Inferior parietal cortex (tissue), 1 donor: ENCODE data around the gene AGAP1.

ENCODE experiments used
- DNase-seq: peaks from one replicate; pipeline ENCODE4 v3.0.0-alpha.2; 2016; ENCODE audit errors: extremely low spot score

The AGAP1 gene

GRCh38 chr2:235508371-235509160 lies 14.7 kb downstream of the AGAP1 start:
- DNase-seq = no peak

- DNase-seq = no peak
Measured at GRCh38 chr2:235510318-235510717, 16.5 kb downstream of the AGAP1 start.

- DNase-seq = no peak
Measured at GRCh38 chr2:235511187-235511661, 17.4 kb downstream of the AGAP1 start.

DNA sequence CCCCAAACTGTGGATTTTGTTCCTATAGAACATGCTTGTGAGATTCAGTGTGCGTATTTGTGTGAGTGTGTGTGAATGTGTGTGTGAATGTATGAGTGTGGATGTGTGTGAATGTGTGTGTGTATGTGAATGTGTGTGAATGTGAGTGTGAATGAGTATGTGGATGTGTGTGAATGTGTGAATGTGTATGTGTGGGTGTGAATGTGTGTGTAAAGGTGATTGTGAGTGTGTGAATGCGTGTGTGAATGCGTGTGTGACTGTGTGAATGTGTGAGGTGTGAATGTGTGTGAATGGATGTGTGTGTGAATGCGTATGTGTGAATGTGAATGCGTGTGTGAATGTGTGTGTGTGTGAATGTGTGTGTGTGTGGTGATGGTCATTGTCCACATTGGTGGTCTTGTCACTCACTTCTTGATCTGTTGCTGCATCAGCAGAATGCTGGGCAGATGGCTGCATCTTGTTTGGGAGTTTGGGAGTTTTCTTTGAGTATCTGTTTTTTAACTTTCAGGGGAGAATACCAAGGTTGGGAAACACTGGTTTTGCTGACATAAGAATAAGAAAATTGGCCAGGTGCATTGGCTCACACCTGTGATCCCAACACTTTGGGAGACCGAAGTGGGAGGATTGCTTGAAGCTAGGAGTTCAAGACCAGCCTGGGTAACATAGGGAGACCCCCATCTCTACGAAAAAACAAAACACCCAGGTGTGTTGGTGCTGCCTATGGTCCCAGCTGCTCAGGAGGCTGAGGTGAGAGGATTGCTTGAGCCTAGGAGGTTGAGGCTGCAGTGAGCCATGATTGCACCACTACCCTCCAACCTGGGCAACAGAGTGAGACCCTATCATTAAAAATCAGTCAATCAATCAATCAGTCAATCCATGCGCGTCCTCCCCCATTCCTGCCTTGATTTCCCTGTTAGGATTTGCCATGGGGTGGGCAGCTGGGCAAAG lies 18.2 kb downstream of the AGAP1 start:
- DNase-seq = no peak

DNA sequence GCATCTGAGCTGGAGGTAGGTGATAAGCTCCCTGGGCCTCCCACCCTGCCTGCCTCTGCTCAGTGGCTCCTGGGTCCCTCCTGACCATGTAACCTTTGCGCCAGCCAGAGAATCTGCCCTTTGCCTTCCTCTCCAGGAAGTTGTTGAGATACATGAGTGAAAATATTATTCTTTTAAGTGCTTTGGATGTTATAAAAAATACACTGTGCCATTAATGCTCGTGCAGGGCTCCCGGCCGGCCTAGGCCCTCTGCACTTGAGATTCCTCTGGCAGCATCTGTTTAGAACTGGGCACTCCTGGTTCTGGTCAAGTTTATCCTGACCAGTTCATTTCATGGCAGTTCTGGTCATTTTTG lies 18.8 kb downstream of the AGAP1 start:
- DNase-seq = no peak

- no peak for DNase-seq
Measured at GRCh38 chr2:235513984-235514626, 20.3 kb downstream of the AGAP1 start.

DNA sequence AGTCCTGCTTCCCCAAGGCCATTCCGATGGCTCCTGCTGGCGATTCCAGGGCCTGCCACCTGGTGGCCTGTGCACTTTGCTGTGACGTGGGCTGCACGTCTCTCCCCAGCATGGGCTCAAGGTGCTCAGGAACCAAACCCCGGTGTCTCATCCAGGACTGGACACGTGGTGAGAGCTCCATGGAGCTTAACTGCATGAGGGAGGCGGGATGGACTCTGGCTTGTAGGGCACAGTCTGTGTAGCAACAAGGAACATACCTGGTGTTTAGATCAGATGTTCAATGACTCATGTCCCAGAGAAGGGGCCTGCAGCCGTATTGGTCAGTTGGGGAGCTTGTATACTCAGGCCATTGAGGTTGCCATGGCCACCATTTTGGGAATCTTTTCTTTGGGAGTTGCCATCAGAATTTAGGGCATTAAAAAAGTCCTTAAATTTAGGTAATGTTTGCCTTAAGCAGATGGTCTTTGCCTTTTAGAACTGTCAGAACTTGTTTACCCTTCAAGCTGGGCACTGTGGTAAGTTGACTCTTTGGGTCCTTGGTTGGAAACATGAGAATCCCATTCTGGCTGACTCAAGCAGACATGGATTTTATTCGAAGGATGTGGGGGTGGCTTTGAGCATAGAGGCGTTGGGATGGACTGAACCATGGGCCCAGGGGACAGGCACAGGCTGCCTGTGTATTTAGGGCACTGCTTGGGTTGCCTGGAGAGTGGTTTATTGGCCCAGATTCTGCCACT lies 21.0 kb downstream of the AGAP1 start:
- no peak for DNase-seq

DNA sequence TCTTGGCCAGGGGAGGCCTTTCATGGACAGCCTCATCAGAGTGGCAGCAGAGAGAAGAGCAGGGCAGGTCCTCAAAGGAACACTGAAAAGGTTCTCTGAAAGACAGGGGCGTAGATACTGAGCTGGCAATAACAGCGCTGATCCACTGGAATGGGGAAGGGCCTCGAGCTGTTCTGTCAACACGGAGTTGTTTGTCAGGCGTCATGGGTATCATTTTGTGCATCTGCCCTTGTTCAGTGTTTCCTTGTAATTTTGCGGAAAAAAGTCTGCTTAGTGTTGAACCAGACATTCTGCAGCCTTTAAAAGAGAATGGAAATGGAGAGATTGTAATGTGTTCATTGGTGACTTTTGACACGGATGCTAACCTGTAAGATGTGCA lies 21.5 kb downstream of the AGAP1 start:
- no peak for DNase-seq

- DNase-seq = no peak
Measured at GRCh38 chr2:235515821-235516220, 22.0 kb downstream of the AGAP1 start.

DNA sequence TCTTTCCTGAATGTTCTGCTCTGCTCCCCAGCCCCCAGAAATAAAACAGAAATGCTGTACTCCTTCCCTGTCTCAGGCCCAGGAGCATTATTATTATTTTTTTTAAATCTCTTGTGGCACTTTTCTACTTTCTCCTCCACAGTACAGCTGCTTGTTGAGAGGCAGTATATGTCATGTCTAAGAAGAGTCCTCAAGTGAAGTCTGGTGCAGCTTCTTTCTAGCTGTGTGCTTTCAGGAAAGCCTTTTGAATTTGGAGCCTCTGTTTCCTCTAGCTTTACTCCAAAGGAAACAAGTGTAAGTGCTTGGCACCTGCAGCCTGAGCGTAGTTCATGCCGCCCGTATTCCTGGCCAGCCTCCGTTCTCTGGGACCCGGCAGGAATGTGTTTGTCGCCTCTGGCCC lies 22.4 kb downstream of the AGAP1 start:
- DNase-seq = no peak

DNA sequence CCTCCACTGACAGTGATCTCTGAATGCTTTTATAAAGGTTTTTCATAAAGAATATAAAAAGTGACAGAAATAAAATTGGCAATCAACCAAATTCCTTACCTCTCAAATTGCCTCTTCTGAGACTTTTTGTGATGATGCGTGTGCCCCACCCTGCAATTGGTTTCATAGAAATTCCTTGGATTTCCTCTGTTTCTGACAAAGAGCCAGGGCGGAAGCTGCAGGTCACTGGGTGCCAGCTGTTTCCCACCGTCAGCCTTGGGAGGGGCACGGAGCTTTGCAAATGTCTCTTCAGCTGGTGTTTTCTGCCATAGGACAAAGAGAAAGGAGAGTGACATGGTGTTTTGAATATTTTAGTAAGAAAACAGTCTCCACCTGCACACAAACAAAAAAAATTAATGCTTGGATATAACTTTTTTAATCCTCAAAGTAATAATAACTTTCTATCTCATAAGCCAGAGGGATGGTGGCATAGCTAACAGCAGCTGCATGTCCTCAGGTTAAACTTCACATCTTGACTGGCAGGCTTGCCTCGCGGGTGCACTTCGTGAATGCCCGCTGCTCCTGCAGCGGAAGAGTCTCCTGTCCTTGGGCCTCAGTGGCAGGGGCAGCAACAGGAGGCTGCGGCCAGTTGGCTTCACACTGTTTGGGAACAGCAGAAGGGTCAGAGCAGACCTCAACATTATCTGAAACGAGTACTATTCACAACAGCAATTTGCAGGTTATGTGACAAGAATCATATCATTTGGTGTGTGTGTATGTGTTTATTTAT lies 24.7 kb downstream of the AGAP1 start:
- DNase-seq = no peak

- no peak for DNase-seq
Measured at GRCh38 chr2:235520787-235521186, 26.9 kb downstream of the AGAP1 start.

GRCh38 chr2:235521844-235522243 lies 28.0 kb downstream of the AGAP1 start:
- no peak for DNase-seq

GRCh38 chr2:235523021-235523420 lies 29.2 kb downstream of the AGAP1 start:
- DNase-seq = no peak

DNA sequence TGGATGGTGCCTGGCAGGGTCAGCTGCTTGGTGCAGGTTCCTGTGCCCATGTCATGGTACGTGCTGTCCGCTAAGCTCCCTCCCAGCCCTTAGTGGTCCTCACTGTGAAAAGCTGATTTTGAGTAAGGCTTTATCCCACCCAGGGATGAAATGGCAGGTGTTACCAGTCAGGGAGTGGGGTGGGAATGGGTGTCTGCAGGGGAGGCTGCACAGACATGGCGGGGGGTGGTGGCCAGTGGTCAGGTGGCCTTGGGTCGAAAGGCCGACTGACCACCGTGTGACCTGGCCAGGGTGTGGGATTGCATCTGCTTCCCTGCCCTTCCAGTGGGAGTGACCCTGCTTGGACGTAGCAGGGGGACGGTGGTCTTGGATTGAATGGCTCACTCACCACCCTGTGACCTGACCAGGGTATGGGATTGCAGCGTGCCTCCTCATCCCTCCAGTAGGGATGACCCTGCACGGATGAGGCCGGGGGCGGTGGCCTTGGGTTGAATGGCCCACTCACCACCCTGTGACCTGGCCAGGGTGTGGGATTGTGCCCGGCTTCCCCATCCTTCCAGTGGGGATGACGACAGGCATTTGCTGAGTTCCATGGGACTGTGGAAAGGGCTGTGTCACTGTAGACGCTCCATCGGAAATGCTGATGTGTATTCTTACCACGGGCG lies 29.8 kb downstream of the AGAP1 start:
- DNase-seq = no peak

GRCh38 chr2:235526166-235526565 lies 32.3 kb downstream of the AGAP1 start:
- DNase-seq = no peak

DNA sequence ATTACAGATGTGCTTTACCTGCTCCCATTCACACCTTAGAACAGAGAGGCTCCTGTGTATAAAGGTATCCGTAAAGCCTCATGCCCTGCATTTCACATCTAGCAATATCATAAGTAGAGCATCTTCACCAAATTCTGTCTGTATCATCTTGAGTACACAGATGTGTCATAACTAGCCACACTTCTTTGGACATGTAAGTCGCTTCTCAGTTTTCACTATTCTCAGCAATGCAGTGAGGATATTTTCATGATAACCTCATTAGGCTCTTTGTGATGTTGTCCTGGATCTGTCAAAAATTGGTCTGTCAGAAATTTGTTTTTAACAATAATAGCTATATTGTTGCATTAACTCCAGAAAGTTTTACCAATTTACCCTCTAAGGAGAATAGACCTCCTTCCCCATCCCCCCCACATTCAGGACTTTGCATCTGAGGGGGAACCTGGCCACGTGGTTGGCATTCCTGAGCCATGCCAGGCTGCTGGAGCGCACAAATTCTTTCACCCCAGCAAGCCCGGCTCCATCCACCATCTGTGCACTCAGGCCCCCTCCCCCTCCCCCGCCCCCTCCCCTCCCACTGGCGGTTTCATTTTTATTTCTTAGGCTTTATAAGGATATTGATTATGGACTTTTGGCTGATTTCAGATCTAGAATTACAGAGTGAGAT lies 34.1 kb downstream of the AGAP1 start:
- DNase-seq = no peak

GRCh38 chr2:235529621-235530020 lies 35.8 kb downstream of the AGAP1 start:
- no peak for DNase-seq

- DNase-seq = no peak
Measured at GRCh38 chr2:235530735-235531134, 36.9 kb downstream of the AGAP1 start.

GRCh38 chr2:235532307-235532706 lies 38.5 kb downstream of the AGAP1 start:
- no peak for DNase-seq
